H9 (cell line): ENCODE data around the gene PHEX. TPM values are rescaled to one million over a fixed set of nuclear protein-coding genes. Genes with fewer than 3 reads are reported as not detected.

Experiments
- DNase-seq: peaks from one replicate; pipeline ENCODE4 v3.0.0-alpha.2; 2017
- H2AFZ ChIP-seq: one replicate; pipeline ENCODE4 v1.6.1; 2013; ENCODE audit warnings: mild to moderate bottlenecking, low read length, control low read depth, moderate library complexity
- H2AK5ac ChIP-seq: 2 replicates; pipeline ENCODE4 v1.6.1; 2013; ENCODE audit warnings: low read length, control low read depth, mixed read lengths; ENCODE audit not compliant: insufficient read length
- H2BK120ac ChIP-seq: one replicate; pipeline ENCODE4 v1.6.1; 2013; ENCODE audit warnings: low read depth, mild to moderate bottlenecking, low read length, control low read depth, inconsistent platforms; ENCODE audit not compliant: poor library complexity, severe bottlenecking
- H2BK12ac ChIP-seq: 2 replicates; pipeline ENCODE4 v1.6.1; 2013; ENCODE audit warnings: low read length, control low read depth, mixed read lengths, low read depth; ENCODE audit not compliant: insufficient read length
- H2BK15ac ChIP-seq: 2 replicates; pipeline ENCODE4 v1.6.1; 2013; ENCODE audit warnings: low read depth, low read length, control low read depth
- H2BK20ac ChIP-seq: one replicate; pipeline ENCODE4 v1.6.1; 2013; ENCODE audit warnings: low read depth, mild to moderate bottlenecking, low read length, control low read depth, inconsistent platforms; ENCODE audit not compliant: poor library complexity, severe bottlenecking
- H2BK5ac ChIP-seq: 2 replicates; pipeline ENCODE4 v1.6.1; 2013; ENCODE audit warnings: low read length, control low read depth, mixed read lengths; ENCODE audit not compliant: insufficient read length
- H3K14ac ChIP-seq: 2 replicates; pipeline ENCODE4 v1.6.1; 2013; ENCODE audit warnings: low read length, control low read depth; ENCODE audit not compliant: insufficient read depth
- H3K18ac ChIP-seq: 2 replicates; pipeline ENCODE4 v1.6.1; 2013; ENCODE audit warnings: low read depth, mild to moderate bottlenecking, mixed read lengths, low read length, control low read depth; ENCODE audit not compliant: insufficient read length
- H3K23ac ChIP-seq: 2 replicates; pipeline ENCODE4 v1.6.1; 2013; ENCODE audit warnings: low read length, control low read depth, mixed read lengths, low read depth; ENCODE audit not compliant: insufficient read length
- H3K23me2 ChIP-seq: 2 replicates; pipeline ENCODE4 v1.6.1; 2013; ENCODE audit warnings: low read depth, mild to moderate bottlenecking, mixed read lengths, low read length, control low read depth; ENCODE audit not compliant: insufficient read length, poor library complexity, severe bottlenecking
- H3K27ac ChIP-seq: 2 replicates; pipeline ENCODE4 v1.5.1; 2013; ENCODE audit warnings: low read length, control low read depth, mixed read lengths, low read depth; ENCODE audit not compliant: insufficient read length
- H3K27me3 ChIP-seq: 2 replicates; pipeline ENCODE4 v1.6.1; 2013; ENCODE audit warnings: low read length, control low read depth, inconsistent platforms; ENCODE audit not compliant: insufficient read depth
- H3K4ac ChIP-seq: 2 replicates; pipeline ENCODE4 v1.6.1; 2013; ENCODE audit warnings: low read depth, mild to moderate bottlenecking, control low read depth, inconsistent platforms, low read length, moderate library complexity
- H3K4me1 ChIP-seq: 2 replicates; pipeline ENCODE4 v1.6.1; 2013; ENCODE audit warnings: low read length, control low read depth, inconsistent platforms; ENCODE audit not compliant: insufficient read depth
- H3K4me2 ChIP-seq: 2 replicates; pipeline ENCODE4 v1.6.1; 2013; ENCODE audit warnings: low read length, control low read depth, mixed read lengths; ENCODE audit not compliant: insufficient read length, insufficient read depth
- H3K56ac ChIP-seq: 2 replicates; pipeline ENCODE4 v1.6.1; 2013; ENCODE audit warnings: low read depth, mild to moderate bottlenecking, mixed read lengths, low read length, control low read depth; ENCODE audit not compliant: insufficient read length
- H3K79me1 ChIP-seq: 2 replicates; pipeline ENCODE4 v1.6.1; 2013; ENCODE audit warnings: low read depth, mild to moderate bottlenecking, moderate library complexity, low read length, control low read depth, inconsistent platforms; ENCODE audit not compliant: insufficient read depth, poor library complexity, severe bottlenecking
- H3K79me2 ChIP-seq: 2 replicates; pipeline ENCODE4 v1.6.1; 2013; ENCODE audit warnings: low read length, control low read depth, inconsistent platforms; ENCODE audit not compliant: insufficient read depth
- H3K9ac ChIP-seq: 2 replicates; pipeline ENCODE4 v1.6.1; 2013; ENCODE audit warnings: low read length, control low read depth, mixed read lengths; ENCODE audit not compliant: insufficient read length; ENCODE audit errors: extremely low read depth
- H3K9me3 ChIP-seq: one replicate; pipeline ENCODE4 v1.6.1; 2013; ENCODE audit warnings: low read depth, low read length, inconsistent platforms; ENCODE audit not compliant: control insufficient read depth
- H3T11ph ChIP-seq: one replicate; pipeline ENCODE4 v1.6.1; 2013; ENCODE audit warnings: mild to moderate bottlenecking, low read length, control low read depth, inconsistent platforms
- H4K20me1 ChIP-seq: one replicate; pipeline ENCODE4 v1.6.1; 2013; ENCODE audit not compliant: control insufficient read depth, insufficient read length, insufficient read depth
- H4K5ac ChIP-seq: 2 replicates; pipeline ENCODE4 v1.6.1; 2013; ENCODE audit warnings: low read depth, mild to moderate bottlenecking, mixed read lengths, low read length, control low read depth; ENCODE audit not compliant: insufficient read length
- H4K8ac ChIP-seq: replicated peaks from 2 replicates; pipeline ENCODE4 v1.6.1; 2013; ENCODE audit warnings: low read length, control low read depth, mixed read lengths, low read depth; ENCODE audit not compliant: insufficient read length
- H4K91ac ChIP-seq: 2 replicates; pipeline ENCODE4 v1.6.1; 2013; ENCODE audit warnings: low read depth, mild to moderate bottlenecking, moderate library complexity, mixed read lengths, low read length, control low read depth; ENCODE audit not compliant: insufficient read length
- H3K27ac Mint-ChIP-seq, 3 experiments: 2 replicates in 2 of 3; 3 replicates in 1 of 3; pipeline ENCODE4 v1.8.0; 2020 to 2021; ENCODE audit warnings: mixed read lengths in 3 of 3, mild to moderate bottlenecking in 1 of 3, moderate library complexity in 1 of 3
- H3K27me3 Mint-ChIP-seq: 2 replicates; pipeline ENCODE4 v1.8.0; 2021; ENCODE audit warnings: low read depth, mild to moderate bottlenecking, moderate library complexity, mixed read lengths
- H3K36me3 Mint-ChIP-seq, 3 experiments: 2 replicates in 2 of 3; 3 replicates in 1 of 3; pipeline ENCODE4 v1.8.0; 2020 to 2021; ENCODE audit warnings: low read depth in 3 of 3, mixed read lengths in 3 of 3; ENCODE audit not compliant: insufficient read depth in 1 of 3
- H3K4me1 Mint-ChIP-seq, 2 experiments: 2 replicates each; pipeline ENCODE4 v1.8.0; 2020; ENCODE audit warnings: mixed read lengths in 2 of 2
- H3K4me3 Mint-ChIP-seq, 2 experiments: 2 replicates in 1 of 2; 3 replicates in 1 of 2; pipeline ENCODE4 v1.8.0; 2020 to 2021; ENCODE audit warnings: mild to moderate bottlenecking in 2 of 2, mixed read lengths in 2 of 2, moderate library complexity in 1 of 2
- H3K9me3 Mint-ChIP-seq, 2 experiments: 2 replicates in 1 of 2; 3 replicates in 1 of 2; pipeline ENCODE4 v1.8.0; 2020; ENCODE audit warnings: mild to moderate bottlenecking in 2 of 2, mixed read lengths in 2 of 2, moderate library complexity in 1 of 2
- WGBS: extraction: QIAGEN DNeasy Blood & Tissue Kit; methylation state at CpG from one replicate; pipeline ENCODE4 v1.1.7; 2013; ENCODE audit warnings: missing lambda C conversion rate, low lambda C conversion rate, mixed read lengths; ENCODE audit not compliant: insufficient read length; ENCODE audit errors: extremely low coverage; 5-methylcytosine and 5-hydroxymethylcytosine counted together
- total RNA-seq: library from RNA; stranded (reverse); gene quantifications from 2 replicates; pipeline ENCODE4 v1.2.1, GENCODE V29; 2021
- TF ChIP-seq, protein P1 (sequence below): fragments of 200-600 bp; sonication (generic); conservative IDR thresholded peaks from 3 replicates; pipeline ENCODE4 v1.8.0; 2021; ENCODE audit warnings: antibody characterized with exemption, mild to moderate bottlenecking

The PHEX gene
- total RNA-seq, 1 experiment from 2014 or later: 0.11 TPM

DNA sequence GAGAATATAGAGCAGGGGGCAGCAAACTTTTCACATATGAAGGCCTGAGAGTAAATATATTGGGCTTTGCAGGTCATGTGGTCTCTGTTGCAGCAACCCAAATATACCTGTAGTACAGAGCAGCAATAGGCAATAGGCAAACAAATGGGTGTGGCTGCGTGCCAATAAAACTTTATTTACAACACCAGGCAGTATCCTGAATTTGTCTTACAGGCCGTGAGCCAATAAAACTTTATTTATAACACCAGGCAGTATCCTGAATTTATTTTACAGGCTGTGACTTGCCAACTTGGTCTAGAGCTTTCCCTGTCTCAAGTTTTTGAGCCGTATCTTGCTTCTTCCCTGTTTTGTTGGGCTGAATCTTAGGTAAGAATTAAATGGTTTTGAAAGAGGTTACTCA is 118.2 kb downstream of the PHEX start:
- Histone ChIP-seq H3K56ac (no peak overlapping the region), H3K9me3 (no peaks in the 10 kb centered on the region), H2BK5ac (no peak overlapping the region), H2AFZ (no peak overlapping the region), H2BK15ac (no peak overlapping the region), H3K14ac (no peak overlapping the region), H3K18ac (no peak overlapping the region), H4K20me1 (no peaks in the 10 kb centered on the region), H3K79me1 (no peaks in the 10 kb centered on the region), H2AK5ac (no peak overlapping the region), H3T11ph (no peak overlapping the region), H3K23me2 (no peaks in the 10 kb centered on the region), H3K79me2 (no peaks in the 10 kb centered on the region), H3K4ac (no peak overlapping the region), H2BK20ac (no peak overlapping the region), H2BK120ac (no peak overlapping the region), H3K9ac (no peak overlapping the region), H3K4me2 (no peak overlapping the region), H2BK12ac (no peak overlapping the region), H4K91ac (no peak overlapping the region), H4K8ac (no peak overlapping the region), H3K23ac (no peak overlapping the region), H3K4me1 (no peaks in the 10 kb centered on the region), H4K5ac (no peak overlapping the region), H3K27me3 (no peaks in the 10 kb centered on the region), H3K27ac (no peak overlapping the region)
- Mint-ChIP-seq H3K36me3 (peaks cover 0 to 5% (median 0%) of the 10 kb centered on the region in 3 experiments; a peak in 3 of 7 replicates), H3K9me3 (peaks cover 7 to 24% of the 10 kb centered on the region in 2 experiments), H3K4me3 (no peak overlapping the region), H3K27ac (no peak overlapping the region), H3K27me3 (no peaks in the 10 kb centered on the region), H3K4me1 (peaks cover 0 to 8% of the 10 kb centered on the region in 2 experiments; a peak in 2 of 4 replicates)
- TF ChIP-seq, protein P1, sequence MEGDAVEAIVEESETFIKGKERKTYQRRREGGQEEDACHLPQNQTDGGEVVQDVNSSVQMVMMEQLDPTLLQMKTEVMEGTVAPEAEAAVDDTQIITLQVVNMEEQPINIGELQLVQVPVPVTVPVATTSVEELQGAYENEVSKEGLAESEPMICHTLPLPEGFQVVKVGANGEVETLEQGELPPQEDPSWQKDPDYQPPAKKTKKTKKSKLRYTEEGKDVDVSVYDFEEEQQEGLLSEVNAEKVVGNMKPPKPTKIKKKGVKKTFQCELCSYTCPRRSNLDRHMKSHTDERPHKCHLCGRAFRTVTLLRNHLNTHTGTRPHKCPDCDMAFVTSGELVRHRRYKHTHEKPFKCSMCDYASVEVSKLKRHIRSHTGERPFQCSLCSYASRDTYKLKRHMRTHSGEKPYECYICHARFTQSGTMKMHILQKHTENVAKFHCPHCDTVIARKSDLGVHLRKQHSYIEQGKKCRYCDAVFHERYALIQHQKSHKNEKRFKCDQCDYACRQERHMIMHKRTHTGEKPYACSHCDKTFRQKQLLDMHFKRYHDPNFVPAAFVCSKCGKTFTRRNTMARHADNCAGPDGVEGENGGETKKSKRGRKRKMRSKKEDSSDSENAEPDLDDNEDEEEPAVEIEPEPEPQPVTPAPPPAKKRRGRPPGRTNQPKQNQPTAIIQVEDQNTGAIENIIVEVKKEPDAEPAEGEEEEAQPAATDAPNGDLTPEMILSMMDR: no peak
- no peak for DNase-seq
- no CpG with 5 or more reads among the region's 3 CpGs for WGBS
